HG03108 (cell line): ENCODE measurements around the gene TMEM115.

Source experiments
- ATAC-seq: cut with Tn5 transposase; IDR thresholded peaks from one replicate; pipeline ENCODE4 v1.9.1; 2021; ENCODE audit warnings: moderate library complexity; ENCODE audit not compliant: unreplicated experiment

Gene TMEM115

DNA sequence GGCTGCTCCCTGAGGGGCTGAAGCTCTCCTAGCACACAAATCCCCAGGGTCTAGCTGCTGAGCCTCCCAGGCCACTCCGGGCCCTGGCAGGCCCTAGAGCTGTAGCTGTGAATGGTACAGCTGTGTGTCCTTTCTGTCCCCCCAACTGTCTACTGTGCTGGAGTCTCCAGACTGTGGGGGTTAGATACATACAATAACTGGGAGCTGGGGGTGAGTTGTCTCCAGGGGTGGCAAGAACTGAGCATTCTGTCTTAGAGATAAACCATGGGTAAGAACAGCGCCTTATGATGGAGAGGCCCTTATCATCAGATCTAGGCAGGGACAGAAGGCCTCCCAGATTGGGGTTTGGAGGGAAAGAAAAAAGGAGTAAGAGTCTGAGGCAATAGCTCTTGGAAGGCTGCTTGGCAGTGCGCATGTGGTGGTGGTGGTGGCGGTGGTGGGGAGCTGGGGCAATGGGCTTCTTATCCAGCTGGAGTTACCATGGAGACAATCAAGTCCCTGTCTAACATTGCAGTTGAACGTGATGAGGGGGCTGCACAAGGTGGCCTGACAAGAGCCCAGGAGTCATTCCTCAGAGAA, 5.0 kb downstream of the TMEM115 start:
- no peak for ATAC-seq

GRCh38 chr3:50353245-50354004, 5.9 kb downstream of the TMEM115 start:
- ATAC-seq, result no peak

GRCh38 chr3:50352781-50353180, 6.5 kb downstream of the TMEM115 start:
- ATAC-seq, result no peak

DNA sequence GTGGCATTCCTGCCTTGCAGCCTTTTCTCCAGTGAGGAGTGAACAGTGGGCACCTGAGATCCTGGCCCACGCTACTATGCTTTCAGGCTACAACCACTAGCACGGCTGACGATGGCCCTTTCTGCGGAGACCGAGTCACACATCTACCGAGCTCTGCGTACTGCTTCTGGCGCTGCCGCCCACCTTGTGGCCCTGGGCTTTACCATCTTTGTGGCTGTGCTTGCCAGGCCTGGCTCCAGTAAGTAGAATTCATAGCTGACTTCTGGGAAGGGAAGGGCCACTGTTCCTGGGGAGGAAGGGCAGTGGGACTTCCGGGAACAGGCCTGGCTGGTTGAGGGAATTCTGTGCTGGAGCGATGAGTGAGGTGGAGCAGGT, 8.0 kb downstream of the TMEM115 start:
- no peak for ATAC-seq

DNA sequence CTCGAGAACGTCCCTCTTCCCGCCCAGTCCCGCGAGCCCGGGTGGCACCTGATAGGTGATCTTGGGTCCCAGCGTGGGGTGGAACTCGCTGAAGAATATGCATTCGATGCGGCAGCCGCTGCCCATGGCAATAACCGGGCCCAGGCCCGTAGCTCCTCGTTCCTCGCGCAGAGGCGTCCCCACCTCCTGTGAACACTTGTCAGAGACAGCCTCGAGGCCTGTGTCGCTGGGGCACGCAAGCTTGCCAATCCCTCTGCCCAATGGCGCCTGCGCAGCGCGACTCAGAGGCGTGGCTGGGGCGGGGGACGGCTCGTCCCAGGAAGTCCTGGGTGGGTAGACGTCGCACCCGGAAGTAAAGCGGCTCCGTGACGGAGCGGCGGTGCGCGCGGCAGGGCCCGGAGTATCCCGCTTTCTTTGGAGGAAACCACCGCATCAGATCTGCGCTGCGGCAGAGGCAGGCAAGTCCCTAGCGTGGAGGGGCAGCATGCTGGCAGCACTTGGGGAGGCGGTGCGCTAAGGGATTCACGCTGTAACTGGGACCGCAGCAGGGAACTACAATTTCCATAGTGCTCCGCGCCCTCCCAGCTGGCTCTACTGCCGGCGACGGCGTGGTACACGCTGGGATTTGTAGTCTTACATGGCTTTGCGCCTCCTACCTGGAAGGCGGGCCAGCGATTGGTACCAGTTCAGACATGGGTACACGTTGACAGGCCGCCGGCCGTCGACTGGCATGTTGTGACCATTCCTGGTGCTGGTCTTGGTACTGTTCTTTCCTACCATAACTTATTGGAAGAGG, 8.6 kb downstream of the TMEM115 start, which contains the start of the genes CYB561D2 and NPRL2:
CYB561D2 (plus strand) TSS at position 336 of the 796 bp plus-strand sequence. CDS start 572 bp downstream, outside the sequence.
NPRL2 (minus strand) TSS at position 249 of the 796 bp plus-strand sequence; CDS start at position 126, 123 bp downstream.
- peak; percentile 86 for ATAC-seq

GRCh38 chr3:50350213-50350526, 9.2 kb downstream of the TMEM115 start:
- no peak for ATAC-seq

DNA sequence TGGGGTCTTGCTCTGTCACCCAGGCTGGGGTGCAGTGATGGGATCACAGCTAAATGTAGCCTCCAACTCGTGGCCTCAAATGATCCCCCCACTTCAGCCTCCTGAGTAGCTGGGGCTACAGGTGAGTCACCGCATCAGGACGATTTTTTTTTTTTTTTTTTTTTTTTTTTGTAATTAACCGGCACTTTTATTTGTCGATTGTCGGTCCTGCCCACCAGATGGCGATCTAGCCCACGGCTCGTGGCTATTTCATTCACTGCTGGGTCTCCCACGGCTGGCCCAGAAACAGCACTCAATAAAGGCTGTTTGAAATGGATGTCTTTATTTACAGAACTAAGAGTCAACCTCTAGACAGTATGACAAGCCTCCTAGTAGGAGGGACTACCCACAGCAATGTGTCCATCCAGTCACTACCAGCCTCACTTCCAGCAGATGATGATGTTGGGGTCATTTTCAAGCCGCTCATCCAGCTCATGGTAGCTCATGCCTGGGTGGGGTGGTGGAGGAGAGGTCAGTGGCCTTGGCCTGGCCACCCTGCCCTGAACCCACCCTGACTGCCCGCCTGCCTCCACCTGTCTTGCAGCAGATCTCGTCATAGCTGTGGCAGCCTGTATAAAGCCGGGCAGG, 12.0 kb downstream of the TMEM115 start:
- no peak for ATAC-seq

DNA sequence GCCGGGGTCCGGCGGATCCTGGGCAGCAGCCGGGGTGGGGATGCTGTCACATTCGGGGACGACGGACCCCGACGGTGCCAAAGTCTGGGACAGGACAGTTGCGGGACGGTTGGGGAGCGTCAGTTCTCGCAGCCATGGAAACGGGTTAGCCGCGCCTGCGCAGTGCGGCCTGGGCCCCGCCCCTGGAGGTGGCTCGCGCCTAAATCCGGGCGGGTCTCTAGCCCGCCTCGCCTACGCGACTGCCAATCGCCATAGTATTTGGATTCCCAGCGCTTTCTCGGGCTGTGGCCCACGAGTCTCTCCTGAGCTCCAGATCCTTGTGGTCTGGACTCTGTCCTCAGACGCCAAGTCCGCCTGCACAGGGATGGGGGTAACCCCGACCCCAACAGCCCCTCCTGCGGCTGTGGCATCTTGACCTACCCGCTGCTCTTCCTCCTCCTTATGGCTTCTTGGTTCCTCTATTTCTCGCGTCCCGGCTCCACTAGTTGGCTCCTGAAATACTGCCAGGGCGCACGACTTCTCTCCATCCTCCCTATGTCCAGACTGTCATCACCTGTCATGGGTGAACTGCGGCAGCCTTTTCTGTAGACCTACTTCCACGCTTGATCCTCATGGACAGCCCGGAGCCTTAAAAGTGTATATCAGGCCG, 13.6 kb downstream of the TMEM115 start, which contains the start of gene ZMYND10:
ZMYND10 (minus strand) TSS at position 147 of the 649 bp plus-strand sequence. CDS start 153 bp downstream, outside the sequence.
- no peak for ATAC-seq

- no peak for ATAC-seq
Measured at GRCh38 chr3:50345008-50345407, 14.3 kb downstream of the TMEM115 start.

GRCh38 chr3:50342813-50343633, 16.3 kb downstream of the TMEM115 start:
- no peak for ATAC-seq

DNA sequence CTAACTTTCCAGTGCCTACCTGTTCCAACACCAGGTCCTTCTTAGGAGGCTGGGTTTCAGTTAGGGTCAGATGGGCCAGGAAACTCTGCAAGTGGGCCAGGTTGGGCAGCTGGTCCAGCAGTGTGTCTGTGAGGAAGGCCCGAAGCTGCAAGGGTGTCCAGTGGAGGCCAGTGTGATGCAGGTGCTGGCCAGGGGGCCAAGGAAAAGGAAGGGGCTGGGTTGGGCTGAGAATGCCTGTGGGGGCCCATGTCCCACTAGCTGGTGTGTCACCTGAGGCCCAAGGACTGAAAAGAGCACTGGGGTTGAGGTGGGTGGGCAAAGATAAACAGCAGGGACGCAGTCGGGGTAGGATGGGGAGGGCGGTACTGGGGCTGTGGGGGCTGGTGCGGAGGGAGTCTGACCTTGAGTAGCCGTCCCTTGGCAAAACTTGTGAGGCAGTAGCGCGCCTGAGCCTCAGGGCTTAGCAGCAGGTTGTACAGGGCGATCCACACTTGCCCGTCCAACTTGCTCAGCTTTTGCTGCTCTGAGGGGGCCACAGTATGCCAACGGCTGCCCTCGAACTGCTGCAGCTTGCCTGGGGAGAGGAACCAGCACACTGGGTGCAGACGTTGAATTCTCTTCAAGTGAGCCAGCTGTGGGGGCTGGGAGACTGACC, 17.2 kb downstream of the TMEM115 start:
- no peak for ATAC-seq

GRCh38 chr3:50341537-50341936, 17.8 kb downstream of the TMEM115 start:
- no peak for ATAC-seq

GRCh38 chr3:50340448-50341329, 18.6 kb downstream of the TMEM115 start, which contains the start of gene RASSF1:
Gene RASSF1, minus strand, starts transcription at chr3:50340836. Its CDS starts 31 bp downstream, at chr3:50340805.
- peak; percentile 19 for ATAC-seq

- no peak for ATAC-seq
Measured at GRCh38 chr3:50340147-50340447, 19.2 kb downstream of the TMEM115 start.

DNA sequence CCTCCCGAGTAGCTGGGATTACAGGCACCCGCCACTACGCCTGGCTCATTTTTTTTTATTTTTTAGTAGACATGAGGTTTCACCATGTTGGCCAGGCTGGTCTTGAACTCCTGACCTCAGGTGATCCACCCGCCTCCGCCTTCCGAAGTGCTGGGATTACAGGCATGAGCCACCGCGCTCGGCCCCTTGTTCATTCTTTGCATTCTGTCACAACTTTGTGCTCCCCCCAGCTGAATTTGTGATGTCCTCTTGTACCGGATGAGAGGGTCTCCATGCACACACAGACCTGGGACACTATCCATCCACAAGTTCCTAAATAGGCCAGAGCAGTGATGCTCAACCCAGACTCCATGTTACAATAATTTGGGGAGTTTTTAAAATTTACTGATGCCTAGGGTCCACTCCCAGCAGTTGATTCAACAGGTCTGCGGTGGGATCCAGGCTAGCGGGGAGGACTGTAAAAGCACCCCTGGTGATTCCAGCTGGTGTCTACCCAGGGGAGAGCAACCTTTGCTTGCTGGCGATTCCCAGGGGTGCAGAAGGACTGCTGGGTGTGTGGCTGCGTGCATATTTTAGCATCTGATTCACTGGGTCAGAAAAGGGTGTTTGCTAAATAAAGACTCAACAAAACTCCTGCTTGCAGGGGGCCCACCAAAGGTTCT, 19.7 kb downstream of the TMEM115 start:
- no peak for ATAC-seq

GRCh38 chr3:50338965-50339364, 20.4 kb downstream of the TMEM115 start:
- no peak for ATAC-seq

DNA sequence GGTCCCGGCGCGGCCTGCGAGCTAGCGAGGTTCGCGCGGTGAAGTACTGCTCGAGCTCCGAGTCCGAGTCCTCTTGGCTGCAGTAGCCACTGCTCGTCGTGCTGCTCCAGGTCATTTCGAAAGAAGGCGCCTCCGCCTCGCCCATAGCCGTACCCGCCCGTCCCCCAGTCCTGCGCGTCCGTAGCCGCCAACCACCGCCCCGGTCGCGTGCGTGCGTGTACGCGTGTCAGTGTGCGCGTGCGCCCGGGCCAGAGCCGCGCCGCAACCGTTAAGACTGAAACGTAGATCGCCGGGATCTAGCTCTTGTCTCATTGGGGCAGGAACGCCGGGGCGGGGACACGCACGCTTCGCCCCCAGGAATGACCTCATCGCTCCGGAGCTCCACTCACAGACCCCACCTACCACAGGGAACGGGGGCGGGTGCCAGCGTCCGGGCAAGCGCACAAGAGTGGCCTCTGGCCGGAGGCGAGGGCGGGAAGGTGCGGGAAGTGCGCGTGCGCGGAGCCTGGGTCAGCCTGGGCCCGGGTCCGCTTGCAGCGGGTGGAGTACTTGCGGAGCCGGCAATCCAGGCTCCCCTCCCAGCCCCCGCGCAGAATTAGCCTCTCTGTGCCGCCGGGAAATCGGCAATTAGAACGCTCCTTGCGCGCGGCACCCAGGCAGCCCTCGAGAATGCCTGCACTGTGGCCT, 22.0 kb downstream of the TMEM115 start:
- peak; percentile 75 for ATAC-seq
